ENCODE measurements around the gene PRKG1. TPM values are rescaled to one million over a fixed set of nuclear protein-coding genes. Genes with fewer than 3 reads are reported as not detected.
A peak's percentile ranks its signal among the peaks of the same experiment; 100 is the strongest.

PRKG1 gene
- total RNA-seq, 1 donor from 2014 or later = 26.4 TPM

DNA sequence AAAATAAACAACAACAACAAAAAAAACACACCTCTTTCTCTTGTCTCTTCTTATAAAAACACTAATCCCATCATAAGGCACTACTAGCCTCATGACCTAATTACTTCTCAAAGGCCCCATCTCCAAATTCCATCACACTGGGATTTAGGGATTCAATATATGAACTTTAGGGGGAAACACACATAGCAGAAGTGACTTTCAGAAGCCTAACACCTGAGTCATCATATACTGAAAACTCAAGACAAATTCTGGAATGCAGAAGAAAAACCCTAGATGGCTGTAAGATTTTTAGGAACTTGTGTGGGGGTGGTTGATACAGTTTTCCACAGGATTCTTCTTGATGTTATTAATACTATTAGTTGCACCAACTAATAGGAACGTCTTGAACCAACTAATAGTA is 658.8 kb downstream of the PRKG1 start:
- Histone ChIP-seq H3K79me2 (ENCODE audit: low read depth) (no peaks in the 10 kb centered on the region), H4K20me1 (ENCODE audit: low read depth) (no peaks in the 10 kb centered on the region), H3K9me3 (ENCODE audit: low read depth) (no peaks in the 10 kb centered on the region), H2AFZ (replicated peaks) (no peak overlapping the region), H3K36me3 (no peaks in the 10 kb centered on the region), H3K4me3 (no peak overlapping the region), H3K4me2 (no peak overlapping the region), H3K4me1 (peaks cover 6% of the 10 kb centered on the region), H3K27ac (no peak overlapping the region), H3K9ac (no peak overlapping the region), H3F3A (ENCODE audit: low read depth) (peaks cover 5% of the 10 kb centered on the region), H3K27me3 (no peaks in the 10 kb centered on the region)
- TF ChIP-seq, protein P1, sequence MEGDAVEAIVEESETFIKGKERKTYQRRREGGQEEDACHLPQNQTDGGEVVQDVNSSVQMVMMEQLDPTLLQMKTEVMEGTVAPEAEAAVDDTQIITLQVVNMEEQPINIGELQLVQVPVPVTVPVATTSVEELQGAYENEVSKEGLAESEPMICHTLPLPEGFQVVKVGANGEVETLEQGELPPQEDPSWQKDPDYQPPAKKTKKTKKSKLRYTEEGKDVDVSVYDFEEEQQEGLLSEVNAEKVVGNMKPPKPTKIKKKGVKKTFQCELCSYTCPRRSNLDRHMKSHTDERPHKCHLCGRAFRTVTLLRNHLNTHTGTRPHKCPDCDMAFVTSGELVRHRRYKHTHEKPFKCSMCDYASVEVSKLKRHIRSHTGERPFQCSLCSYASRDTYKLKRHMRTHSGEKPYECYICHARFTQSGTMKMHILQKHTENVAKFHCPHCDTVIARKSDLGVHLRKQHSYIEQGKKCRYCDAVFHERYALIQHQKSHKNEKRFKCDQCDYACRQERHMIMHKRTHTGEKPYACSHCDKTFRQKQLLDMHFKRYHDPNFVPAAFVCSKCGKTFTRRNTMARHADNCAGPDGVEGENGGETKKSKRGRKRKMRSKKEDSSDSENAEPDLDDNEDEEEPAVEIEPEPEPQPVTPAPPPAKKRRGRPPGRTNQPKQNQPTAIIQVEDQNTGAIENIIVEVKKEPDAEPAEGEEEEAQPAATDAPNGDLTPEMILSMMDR (IDR thresholded peaks at IDR 0.05) = no peak
- no peak for TF ChIP-seq EZH2 (IDR thresholded peaks at IDR 0.05)
- no peak for TF ChIP-seq EZH2phosphoT487 (IDR thresholded peaks at IDR 0.05)
- DNase-seq (ENCODE audit: low spot score) = no peak
- no peaks in the 10 kb centered on the region for H3K9me3 Mint-ChIP-seq
- H3K4me3 Mint-ChIP-seq = no peak overlapping the region
- peaks cover 5% of the 10 kb centered on the region for H3K4me1 Mint-ChIP-seq
- H3K27me3 Mint-ChIP-seq (ENCODE audit: insufficient read depth, low read depth) = no peaks in the 10 kb centered on the region
- no peaks in the 10 kb centered on the region for H3K36me3 Mint-ChIP-seq
- H3K27ac Mint-ChIP-seq = no peak overlapping the region

DNA sequence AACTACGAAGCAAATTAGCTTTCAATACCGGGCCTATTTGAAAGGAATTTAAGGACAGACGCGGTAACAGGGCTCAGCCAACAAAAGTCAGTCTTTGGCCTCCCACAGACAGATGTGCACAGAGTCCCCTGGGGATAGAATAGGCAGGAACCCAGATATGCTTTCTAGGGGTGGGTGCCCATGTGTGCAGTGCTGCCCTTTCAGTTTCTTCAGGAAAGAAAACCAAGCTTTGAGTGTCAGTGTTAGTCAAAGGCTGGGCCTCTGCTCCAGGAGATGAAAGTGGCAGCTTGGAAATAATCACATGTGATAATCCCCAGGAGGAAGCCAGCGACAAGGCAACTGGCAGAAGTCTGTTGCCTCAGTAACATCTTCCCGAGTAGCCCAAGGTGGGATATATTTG is 668.9 kb downstream of the PRKG1 start:
- no peak overlapping the region for H3K27ac ChIP-seq
- no peaks in the 10 kb centered on the region for H3K9me3 ChIP-seq (ENCODE audit: low read depth)
- Mint-ChIP-seq H3K4me3 (no peak overlapping the region), H3K36me3 (no peaks in the 10 kb centered on the region), H3K4me1 (peaks cover 20% of the 10 kb centered on the region), H3K27me3 (ENCODE audit: insufficient read depth, low read depth) (no peaks in the 10 kb centered on the region), H3K27ac (peak overlapping the region; percentile 32), H3K9me3 (no peaks in the 10 kb centered on the region)
- no peaks in the 10 kb centered on the region for H4K20me1 ChIP-seq (ENCODE audit: low read depth)
- no peaks in the 10 kb centered on the region for H3K36me3 ChIP-seq
- H3K79me2 ChIP-seq (ENCODE audit: low read depth) = no peaks in the 10 kb centered on the region
- H3K4me3 ChIP-seq = no peak overlapping the region
- peak overlapping the region; percentile 38 for H3K4me2 ChIP-seq
- H3K27me3 ChIP-seq = no peaks in the 10 kb centered on the region
- peaks cover 23% of the 10 kb centered on the region for H3K4me1 ChIP-seq
- TF ChIP-seq EZH2 (IDR thresholded peaks at IDR 0.05) = no peak
- TF ChIP-seq, protein P1 (IDR thresholded peaks at IDR 0.05) = no peak
- no peak for TF ChIP-seq EZH2phosphoT487 (IDR thresholded peaks at IDR 0.05)
- H2AFZ ChIP-seq (replicated peaks) = no peak overlapping the region
- peak; percentile 49 for DNase-seq (ENCODE audit: low spot score)
- H3F3A ChIP-seq (ENCODE audit: low read depth) = peaks cover 24% of the 10 kb centered on the region
- no peak overlapping the region for H3K9ac ChIP-seq

DNA sequence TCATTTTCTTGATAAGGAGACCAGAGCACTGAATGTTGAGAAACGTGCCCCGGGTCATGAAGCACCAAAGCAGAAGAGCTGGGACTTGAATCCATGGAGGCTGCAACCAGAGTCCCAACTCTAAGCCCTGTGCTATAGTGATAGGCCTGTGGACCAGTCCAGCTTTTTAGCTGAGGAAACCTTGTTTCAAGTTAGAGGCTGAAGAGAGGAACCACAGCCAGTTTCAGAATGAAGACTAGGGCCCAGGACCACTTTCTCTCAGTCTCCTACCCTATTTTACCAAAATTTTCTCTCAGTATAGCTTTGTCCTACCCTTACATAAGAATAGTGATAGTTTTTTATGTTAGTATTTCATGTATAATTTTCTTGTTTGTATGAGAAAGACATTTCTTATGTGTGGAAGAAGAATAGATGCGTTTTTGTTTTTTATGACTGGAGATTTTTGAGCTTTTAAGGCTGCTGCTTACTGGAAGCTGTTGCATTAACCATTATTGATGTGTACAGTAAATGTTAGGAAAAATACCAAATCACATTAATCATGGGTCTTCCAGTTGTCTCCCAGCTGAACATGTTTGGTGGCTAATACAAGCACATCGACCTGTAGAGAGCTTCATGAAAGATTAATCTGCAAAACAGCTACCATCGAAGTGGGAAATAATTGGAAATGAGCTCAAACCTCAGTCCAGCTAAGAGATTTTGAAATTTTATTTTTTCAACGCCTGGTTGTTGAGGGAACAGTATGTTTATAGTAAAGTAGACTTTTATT is 670.1 kb downstream of the PRKG1 start:
- no peak overlapping the region for H3K27ac Mint-ChIP-seq
- Histone ChIP-seq H3K4me2 (no peak overlapping the region), H3K4me3 (no peak overlapping the region), H3K4me1 (peaks cover 23% of the 10 kb centered on the region), H3K27ac (no peak overlapping the region), H3K36me3 (no peaks in the 10 kb centered on the region), H2AFZ (replicated peaks) (no peak overlapping the region), H3K79me2 (ENCODE audit: low read depth) (no peaks in the 10 kb centered on the region), H3F3A (ENCODE audit: low read depth) (peaks cover 24% of the 10 kb centered on the region), H3K9ac (no peak overlapping the region), H3K9me3 (ENCODE audit: low read depth) (no peaks in the 10 kb centered on the region), H3K27me3 (no peaks in the 10 kb centered on the region), H4K20me1 (ENCODE audit: low read depth) (no peaks in the 10 kb centered on the region)
- H3K4me3 Mint-ChIP-seq = no peak overlapping the region
- H3K27me3 Mint-ChIP-seq (ENCODE audit: insufficient read depth, low read depth) = no peaks in the 10 kb centered on the region
- peaks cover 20% of the 10 kb centered on the region for H3K4me1 Mint-ChIP-seq
- H3K9me3 Mint-ChIP-seq = no peaks in the 10 kb centered on the region
- H3K36me3 Mint-ChIP-seq = no peaks in the 10 kb centered on the region
- TF ChIP-seq EZH2 (IDR thresholded peaks at IDR 0.05) (no peak), EZH2phosphoT487 (IDR thresholded peaks at IDR 0.05) (no peak)
- TF ChIP-seq, protein P1 (IDR thresholded peaks at IDR 0.05) = no peak
- no peak for DNase-seq (ENCODE audit: low spot score)
